ENCODE measurements around the gene FAM13A. TPM values are rescaled to one million over a fixed set of nuclear protein-coding genes. Genes with fewer than 3 reads are reported as not detected.
"Not testable (repeated sequence)": the region's sequence is repeated elsewhere in the genome, so short reads cannot be mapped to it uniquely, and the experiment has no call there.

The FAM13A gene
- polyA plus RNA-seq, 1 donor from 2014 or later, result 4.0 TPM

DNA sequence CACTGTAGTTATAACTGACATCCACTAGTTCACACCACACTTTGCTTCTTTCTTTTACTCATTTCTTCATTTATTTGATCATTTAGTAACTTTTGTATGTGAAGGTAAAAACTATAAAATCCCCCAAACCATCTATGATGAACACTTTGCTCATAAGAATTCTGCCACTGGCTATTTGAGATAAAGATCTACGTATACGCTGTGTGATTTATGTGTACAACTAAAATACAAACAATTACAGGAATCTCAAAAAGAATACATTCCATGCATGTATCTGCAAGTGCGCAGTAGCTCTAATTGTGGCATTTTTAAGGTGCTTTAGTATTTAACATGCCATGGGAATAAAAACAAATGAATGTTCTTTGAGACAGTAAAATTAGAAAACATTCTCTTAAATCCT lies 202.5 kb downstream of the FAM13A start:
- H4K20me1 ChIP-seq (ENCODE audit: insufficient read depth), result no peaks in the 10 kb centered on the region
- no peaks in the 10 kb centered on the region for H3K27me3 ChIP-seq (ENCODE audit: insufficient read depth, low read depth, low read length)
- H3K79me2 ChIP-seq (replicated peaks; ENCODE audit: insufficient read depth, low read length), result no peaks in the 10 kb centered on the region
- no peaks in the 10 kb centered on the region for H3K9me2 ChIP-seq (ENCODE audit: insufficient read depth, low read length)
- no peaks in the 10 kb centered on the region for H3F3A ChIP-seq (ENCODE audit: insufficient read depth, low read length, poor library complexity, severe bottlenecking)
- no peaks in the 10 kb centered on the region for H3K36me3 ChIP-seq (ENCODE audit: insufficient read depth, low read length)
- no peak overlapping the region for H3K9ac ChIP-seq (ENCODE audit: low read length)
- H3K4me3 ChIP-seq (ENCODE audit: low read length), result no peak overlapping the region
- no peak overlapping the region for H3K27ac ChIP-seq (ENCODE audit: low read length)
- no peak overlapping the region for H3K4me2 ChIP-seq (ENCODE audit: low read length)
- no peak overlapping the region for H2AFZ ChIP-seq (ENCODE audit: low read depth, low read length)
- TF ChIP-seq POLR2AphosphoS5 (IDR thresholded peaks at IDR 0.05) (no peak), SMC3 (conservative IDR thresholded peaks at IDR 0.05; ENCODE audit: poor library complexity) (no peak), EZH2 (IDR thresholded peaks at IDR 0.05; ENCODE audit: borderline replicate concordance, insufficient read depth, low read length, poor library complexity, severe bottlenecking) (no peak), TAF1 (IDR thresholded peaks at IDR 0.05; ENCODE audit: low read depth) (no peak), MXI1 (conservative IDR thresholded peaks at IDR 0.05; ENCODE audit: poor library complexity, severe bottlenecking) (no peak), EP300 (conservative IDR thresholded peaks at IDR 0.05; ENCODE audit: poor library complexity, severe bottlenecking) (no peak), RAD21 (conservative IDR thresholded peaks at IDR 0.05) (no peak)
- TF ChIP-seq, protein P1, sequence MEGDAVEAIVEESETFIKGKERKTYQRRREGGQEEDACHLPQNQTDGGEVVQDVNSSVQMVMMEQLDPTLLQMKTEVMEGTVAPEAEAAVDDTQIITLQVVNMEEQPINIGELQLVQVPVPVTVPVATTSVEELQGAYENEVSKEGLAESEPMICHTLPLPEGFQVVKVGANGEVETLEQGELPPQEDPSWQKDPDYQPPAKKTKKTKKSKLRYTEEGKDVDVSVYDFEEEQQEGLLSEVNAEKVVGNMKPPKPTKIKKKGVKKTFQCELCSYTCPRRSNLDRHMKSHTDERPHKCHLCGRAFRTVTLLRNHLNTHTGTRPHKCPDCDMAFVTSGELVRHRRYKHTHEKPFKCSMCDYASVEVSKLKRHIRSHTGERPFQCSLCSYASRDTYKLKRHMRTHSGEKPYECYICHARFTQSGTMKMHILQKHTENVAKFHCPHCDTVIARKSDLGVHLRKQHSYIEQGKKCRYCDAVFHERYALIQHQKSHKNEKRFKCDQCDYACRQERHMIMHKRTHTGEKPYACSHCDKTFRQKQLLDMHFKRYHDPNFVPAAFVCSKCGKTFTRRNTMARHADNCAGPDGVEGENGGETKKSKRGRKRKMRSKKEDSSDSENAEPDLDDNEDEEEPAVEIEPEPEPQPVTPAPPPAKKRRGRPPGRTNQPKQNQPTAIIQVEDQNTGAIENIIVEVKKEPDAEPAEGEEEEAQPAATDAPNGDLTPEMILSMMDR (IDR thresholded peaks at IDR 0.05; ENCODE audit: poor library complexity, severe bottlenecking), result no peak
- TF ChIP-seq, protein P2, sequence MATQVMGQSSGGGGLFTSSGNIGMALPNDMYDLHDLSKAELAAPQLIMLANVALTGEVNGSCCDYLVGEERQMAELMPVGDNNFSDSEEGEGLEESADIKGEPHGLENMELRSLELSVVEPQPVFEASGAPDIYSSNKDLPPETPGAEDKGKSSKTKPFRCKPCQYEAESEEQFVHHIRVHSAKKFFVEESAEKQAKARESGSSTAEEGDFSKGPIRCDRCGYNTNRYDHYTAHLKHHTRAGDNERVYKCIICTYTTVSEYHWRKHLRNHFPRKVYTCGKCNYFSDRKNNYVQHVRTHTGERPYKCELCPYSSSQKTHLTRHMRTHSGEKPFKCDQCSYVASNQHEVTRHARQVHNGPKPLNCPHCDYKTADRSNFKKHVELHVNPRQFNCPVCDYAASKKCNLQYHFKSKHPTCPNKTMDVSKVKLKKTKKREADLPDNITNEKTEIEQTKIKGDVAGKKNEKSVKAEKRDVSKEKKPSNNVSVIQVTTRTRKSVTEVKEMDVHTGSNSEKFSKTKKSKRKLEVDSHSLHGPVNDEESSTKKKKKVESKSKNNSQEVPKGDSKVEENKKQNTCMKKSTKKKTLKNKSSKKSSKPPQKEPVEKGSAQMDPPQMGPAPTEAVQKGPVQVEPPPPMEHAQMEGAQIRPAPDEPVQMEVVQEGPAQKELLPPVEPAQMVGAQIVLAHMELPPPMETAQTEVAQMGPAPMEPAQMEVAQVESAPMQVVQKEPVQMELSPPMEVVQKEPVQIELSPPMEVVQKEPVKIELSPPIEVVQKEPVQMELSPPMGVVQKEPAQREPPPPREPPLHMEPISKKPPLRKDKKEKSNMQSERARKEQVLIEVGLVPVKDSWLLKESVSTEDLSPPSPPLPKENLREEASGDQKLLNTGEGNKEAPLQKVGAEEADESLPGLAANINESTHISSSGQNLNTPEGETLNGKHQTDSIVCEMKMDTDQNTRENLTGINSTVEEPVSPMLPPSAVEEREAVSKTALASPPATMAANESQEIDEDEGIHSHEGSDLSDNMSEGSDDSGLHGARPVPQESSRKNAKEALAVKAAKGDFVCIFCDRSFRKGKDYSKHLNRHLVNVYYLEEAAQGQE (IDR thresholded peaks at IDR 0.05; ENCODE audit: borderline replicate concordance), result no peak
- H3K9me3 ChIP-seq (ENCODE audit: low read length), result no peaks in the 10 kb centered on the region

DNA sequence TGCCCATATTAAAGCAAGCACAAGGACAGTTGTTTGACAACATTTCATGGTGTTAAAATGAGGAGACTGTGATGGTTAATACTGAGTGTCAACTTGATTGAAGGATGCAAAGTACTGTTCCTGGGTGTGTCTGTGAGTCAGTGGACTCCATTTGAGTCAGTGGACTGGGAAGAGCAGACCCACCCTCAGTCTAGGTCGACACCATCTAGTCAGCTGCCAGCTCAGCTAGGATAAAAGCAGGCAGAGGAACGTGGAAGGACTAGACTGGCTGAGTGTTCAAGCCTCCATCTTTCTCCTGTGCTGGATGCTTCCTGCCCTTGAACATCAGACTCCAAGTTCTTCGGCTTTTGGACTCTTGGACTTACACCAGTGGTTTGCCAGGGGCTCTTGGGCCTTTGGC lies 203.4 kb downstream of the FAM13A start:
- H3K79me2 ChIP-seq (replicated peaks; ENCODE audit: insufficient read depth, low read length); H3K4me2 ChIP-seq (ENCODE audit: low read length); H4K20me1 ChIP-seq (ENCODE audit: insufficient read depth); H3K27me3 ChIP-seq (ENCODE audit: insufficient read depth, low read depth, low read length); H3K4me3 ChIP-seq (ENCODE audit: low read length); H3K9me3 ChIP-seq (ENCODE audit: low read length); H3K9ac ChIP-seq (ENCODE audit: low read length); H3K36me3 ChIP-seq (ENCODE audit: insufficient read depth, low read length); H2AFZ ChIP-seq (ENCODE audit: low read depth, low read length); H3K9me2 ChIP-seq (ENCODE audit: insufficient read depth, low read length); H3F3A ChIP-seq (ENCODE audit: insufficient read depth, low read length, poor library complexity, severe bottlenecking); H3K27ac ChIP-seq (ENCODE audit: low read length): not testable (repeated sequence)

DNA sequence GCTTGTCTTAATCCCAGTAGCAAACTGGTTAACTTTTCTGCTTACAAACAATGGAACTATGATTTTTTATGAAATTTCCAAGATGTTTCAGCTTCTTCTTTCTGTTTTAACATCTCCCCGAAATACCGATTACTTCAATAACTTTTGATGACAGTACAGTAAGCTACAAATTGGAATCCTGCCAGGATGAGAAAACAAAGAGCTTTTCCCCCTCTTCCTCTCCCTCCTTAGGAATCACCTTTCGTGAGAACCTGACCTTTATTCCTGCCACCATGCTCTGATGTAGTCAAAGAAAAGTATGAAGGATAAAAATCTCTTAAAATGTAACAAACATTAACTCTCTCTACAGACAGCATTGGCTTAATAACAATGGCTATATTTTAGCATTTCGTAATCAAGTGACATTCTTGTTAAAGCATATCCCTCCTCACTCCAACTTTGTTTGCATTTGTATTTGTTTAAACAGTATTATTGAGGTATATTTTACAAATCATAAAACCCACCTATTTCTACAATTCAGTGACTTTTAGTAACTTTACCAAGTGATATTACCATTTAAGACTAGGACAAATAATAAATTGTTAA lies 210.7 kb downstream of the FAM13A start:
- no peak overlapping the region for H3K4me3 ChIP-seq (ENCODE audit: low read length)
- no peak overlapping the region for H3K9ac ChIP-seq (ENCODE audit: low read length)

More for the DNA sequence above, 210.7 kb downstream of the FAM13A start:
- Histone ChIP-seq H3K27me3 (ENCODE audit: insufficient read depth, low read depth, low read length) (no peaks in the 10 kb centered on the region), H3K4me2 (ENCODE audit: low read length) (no peak overlapping the region), H3F3A (ENCODE audit: insufficient read depth, low read length, poor library complexity, severe bottlenecking) (no peaks in the 10 kb centered on the region), H4K20me1 (ENCODE audit: insufficient read depth) (no peaks in the 10 kb centered on the region), H3K9me2 (ENCODE audit: insufficient read depth, low read length) (no peaks in the 10 kb centered on the region), H2AFZ (ENCODE audit: low read depth, low read length) (no peak overlapping the region), H3K36me3 (ENCODE audit: insufficient read depth, low read length) (no peaks in the 10 kb centered on the region), H3K27ac (ENCODE audit: low read length) (no peak overlapping the region), H3K9me3 (ENCODE audit: low read length) (no peaks in the 10 kb centered on the region), H3K79me2 (replicated peaks; ENCODE audit: insufficient read depth, low read length) (no peaks in the 10 kb centered on the region)
- TF ChIP-seq MXI1 (conservative IDR thresholded peaks at IDR 0.05; ENCODE audit: poor library complexity, severe bottlenecking) (no peak), TAF1 (IDR thresholded peaks at IDR 0.05; ENCODE audit: low read depth) (no peak), EP300 (conservative IDR thresholded peaks at IDR 0.05; ENCODE audit: poor library complexity, severe bottlenecking) (no peak), POLR2AphosphoS5 (IDR thresholded peaks at IDR 0.05) (no peak), SMC3 (conservative IDR thresholded peaks at IDR 0.05; ENCODE audit: poor library complexity) (no peak), EZH2 (IDR thresholded peaks at IDR 0.05; ENCODE audit: borderline replicate concordance, insufficient read depth, low read length, poor library complexity, severe bottlenecking) (no peak), RAD21 (conservative IDR thresholded peaks at IDR 0.05) (no peak)
- TF ChIP-seq, protein P2 (IDR thresholded peaks at IDR 0.05; ENCODE audit: borderline replicate concordance), result no peak
- TF ChIP-seq, protein P1 (IDR thresholded peaks at IDR 0.05; ENCODE audit: poor library complexity, severe bottlenecking), result no peak
